ENCODE results near the gene FOLR2.
"Not testable (repeated sequence)": the region's sequence is repeated elsewhere in the genome, so short reads cannot be mapped to it uniquely, and the experiment has no call there.

The FOLR2 gene

DNA sequence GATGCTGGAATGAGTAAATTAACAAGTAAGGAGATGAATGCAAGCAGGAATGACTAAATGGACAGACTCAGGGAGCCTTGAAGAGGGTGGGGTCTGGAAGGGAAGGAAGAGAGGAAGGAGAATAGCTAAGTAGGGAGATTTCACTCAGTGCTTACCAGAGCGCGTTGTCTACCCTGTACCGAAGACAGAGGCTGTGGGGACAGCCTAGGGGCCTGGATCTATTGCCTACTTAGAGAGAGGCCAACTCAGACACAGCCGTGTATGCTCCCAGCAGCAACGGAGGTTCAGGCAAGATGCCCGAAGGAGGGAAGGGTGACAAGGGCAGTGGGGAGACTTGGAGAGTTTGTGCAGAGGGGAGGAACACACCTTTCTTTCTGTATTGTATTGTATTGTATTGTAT is at the start of gene FOLR2:
Gene FOLR2 (plus strand): TSS at position 157 of the 400 bp plus-strand sequence. CDS start 1,791 bp downstream, outside the sequence.
- no peak for DNase-seq

- DNase-seq: not testable (repeated sequence)
These were observed 47.5 kb upstream of the FOLR2 start for GRCh38 chr11:72169046-72169555.

DNA sequence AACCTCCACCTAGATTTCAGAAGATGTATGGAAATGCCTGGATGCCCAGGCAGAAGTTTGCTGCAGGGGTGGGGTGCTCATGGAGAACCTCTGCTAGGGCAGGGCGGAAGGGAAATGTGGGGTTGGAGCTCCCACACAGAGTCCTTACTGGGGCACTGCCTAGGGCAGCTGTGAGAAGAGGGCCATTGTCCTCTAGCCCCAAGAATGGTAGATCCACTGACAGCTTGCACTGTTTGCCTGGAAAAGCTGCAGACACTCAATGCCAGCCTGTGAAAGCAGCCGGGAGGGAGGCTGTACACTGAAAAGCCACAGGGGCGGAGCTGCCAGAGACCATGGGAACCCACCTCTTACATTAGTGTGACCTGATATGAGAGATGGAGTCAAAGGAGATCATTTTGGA is 46.8 kb upstream of the FOLR2 start:
- not testable (repeated sequence) for DNase-seq

DNA sequence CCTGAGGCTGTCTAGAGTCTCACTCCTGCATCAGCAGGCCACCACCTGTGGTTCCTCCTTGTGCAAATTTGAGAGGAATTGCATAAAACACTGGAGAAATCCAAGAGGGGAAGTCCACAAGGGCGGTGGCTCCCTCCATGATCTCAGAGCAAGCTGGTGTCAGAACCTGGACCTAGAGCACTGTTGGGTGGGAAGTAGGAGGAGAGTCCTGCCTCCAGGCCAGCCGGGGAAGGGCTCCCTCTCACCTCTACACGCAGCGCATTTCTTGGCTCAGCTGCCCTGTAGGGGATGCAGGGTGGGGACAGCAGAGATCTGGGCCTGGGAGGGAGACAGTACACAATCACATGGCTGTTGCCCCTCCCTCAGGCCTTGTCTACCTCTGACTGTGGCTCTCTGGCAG is 44.6 kb upstream of the FOLR2 start:
- not testable (repeated sequence) for DNase-seq

DNA sequence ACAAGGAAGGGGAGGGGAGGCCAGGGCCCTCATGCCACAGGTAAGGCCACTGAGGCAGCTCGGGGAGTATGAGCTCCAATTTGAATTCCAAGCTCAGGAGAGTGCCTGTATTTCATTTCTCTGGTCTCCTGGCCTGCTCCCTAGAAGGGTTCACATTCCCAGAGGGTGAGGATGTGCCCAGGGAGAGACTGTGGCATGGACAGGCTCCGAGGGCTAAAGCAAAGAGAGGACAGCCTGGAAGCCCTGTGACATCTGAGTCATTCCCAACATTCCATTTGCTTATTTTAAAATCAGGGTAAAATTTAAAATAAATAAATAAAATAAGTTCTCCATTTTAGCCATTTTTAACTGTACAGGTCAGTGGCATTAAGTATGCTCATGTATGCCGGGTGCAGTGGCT is 43.3 kb upstream of the FOLR2 start:
- no peak for DNase-seq

GRCh38 chr11:72174302-72175070 is 42.1 kb upstream of the FOLR2 start:
- DNase-seq: no peak

DNA sequence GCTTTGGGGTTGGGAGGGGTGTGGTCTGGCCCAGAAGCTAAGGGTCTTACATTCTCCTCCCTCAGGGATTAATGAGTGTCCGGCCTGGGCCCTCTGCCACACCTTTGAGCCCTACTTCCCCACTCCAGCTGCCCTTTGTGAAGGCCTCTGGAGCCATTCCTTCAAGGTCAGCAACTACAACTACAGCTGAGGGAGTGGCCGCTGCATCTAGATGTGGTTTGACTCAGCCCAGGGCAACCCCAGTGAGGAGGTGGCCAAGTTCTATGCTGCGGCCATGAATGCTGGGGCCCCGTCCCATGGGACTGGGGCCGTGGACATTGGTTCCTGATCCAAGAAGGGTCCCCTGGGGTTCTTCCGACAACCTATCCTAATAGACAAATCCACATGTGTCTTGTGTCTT is 38.9 kb upstream of the FOLR2 start:
- DNase-seq: no peak

GRCh38 chr11:72179049-72179803 is 37.4 kb upstream of the FOLR2 start:
- no peak for DNase-seq

DNA sequence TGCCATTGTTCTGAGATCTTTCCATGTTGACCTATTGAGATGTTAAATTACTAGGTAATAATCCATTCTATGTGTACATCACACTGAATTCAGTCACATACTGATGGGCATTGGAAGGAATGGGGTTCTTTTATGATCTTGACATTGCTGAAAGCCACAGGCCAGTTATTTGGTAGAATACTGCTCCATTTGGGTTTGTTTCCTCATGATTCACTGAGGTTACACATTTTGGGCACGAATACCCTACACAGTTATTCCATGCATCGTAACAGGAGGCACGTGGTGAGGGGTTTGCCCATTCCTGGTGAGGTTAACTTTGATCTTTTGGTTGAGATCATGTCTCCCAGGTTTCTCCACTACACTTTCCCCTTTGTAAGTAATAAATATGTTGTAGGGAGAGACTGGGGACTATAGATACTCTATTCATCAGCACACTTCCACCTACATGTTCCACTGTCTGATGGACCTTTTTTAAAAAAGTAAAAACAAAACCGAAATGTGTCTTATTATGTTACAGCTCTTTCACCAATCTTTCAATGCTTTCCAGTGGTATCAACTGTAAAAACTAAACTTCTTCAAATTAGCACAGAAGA is 36.7 kb upstream of the FOLR2 start:
- DNase-seq: no peak

DNA sequence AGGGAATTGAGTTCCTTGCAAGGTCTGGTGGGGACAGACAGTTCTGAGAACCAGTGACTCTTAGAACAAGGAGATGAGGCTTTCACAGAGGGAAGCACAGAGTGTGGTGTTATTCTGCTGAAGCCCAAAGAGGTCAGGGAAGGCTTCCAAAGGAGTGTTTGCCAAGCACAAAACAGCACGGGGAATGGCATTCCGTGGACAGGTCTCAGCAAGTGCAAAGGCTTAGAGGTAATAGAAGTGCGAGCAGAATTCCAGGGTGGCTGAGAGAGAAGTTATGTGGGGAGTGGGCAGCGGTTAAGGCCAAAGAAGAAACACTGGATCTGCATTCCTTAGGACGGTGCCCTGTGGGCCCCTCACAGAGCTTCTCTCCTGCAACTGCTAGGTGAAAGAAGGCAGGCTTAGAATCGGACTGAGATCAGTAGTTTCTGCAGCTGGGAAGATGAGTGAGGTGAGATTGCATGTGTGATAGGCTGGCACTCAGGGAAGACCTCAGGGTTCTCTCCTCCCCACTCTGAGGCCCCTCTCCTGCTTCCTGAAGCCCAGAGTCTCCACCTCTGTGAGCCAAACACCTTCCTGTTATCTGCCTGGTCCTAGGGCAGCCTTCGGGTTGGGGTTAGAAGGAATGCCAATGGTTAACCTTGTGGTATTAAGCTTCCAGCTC is 35.6 kb upstream of the FOLR2 start:
- DNase-seq: not testable (repeated sequence)

- not testable (repeated sequence) for DNase-seq
These were observed 35.0 kb upstream of the FOLR2 start for GRCh38 chr11:72181553-72181958.

- DNase-seq: no peak
These were observed 28.3 kb upstream of the FOLR2 start for GRCh38 chr11:72188267-72188666.

DNA sequence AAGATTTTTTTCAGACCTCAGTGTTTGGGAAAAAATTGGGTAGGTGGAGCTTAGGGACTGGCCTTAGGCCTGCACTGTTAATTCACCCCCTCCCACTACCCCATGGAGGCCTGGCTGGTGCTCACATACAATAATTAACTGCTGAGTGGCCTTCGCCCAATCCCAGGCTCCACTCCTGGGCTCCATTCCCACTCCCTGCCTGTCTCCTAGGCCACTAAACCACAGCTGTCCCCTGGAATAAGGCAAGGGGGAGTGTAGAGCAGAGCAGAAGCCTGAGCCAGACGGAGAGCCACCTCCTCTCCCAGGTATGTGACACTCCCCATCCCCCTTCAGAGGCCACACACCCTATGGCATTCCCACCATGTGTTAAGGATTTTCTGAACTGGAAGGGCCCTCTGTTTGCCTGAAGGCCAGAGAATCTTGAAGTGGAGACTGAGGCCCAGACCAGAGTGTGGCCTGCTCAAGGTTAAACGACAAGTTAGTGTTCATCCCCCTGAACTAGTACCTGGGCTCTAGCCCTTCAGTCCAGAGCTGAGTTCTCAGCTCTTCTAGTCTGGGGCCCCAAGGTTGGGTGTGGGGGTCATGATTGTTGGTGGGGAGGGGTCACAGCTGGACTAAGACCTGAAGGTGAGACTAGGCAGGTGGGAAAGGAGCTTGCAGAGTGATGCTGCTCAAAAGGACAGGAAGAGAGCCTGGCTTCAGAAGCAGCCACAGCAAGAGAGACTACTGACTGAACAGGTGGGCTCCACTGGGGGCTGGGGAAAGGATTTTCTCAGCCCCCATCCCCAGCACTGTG is 26.9 kb upstream of the FOLR2 start:
- no peak for DNase-seq

DNA sequence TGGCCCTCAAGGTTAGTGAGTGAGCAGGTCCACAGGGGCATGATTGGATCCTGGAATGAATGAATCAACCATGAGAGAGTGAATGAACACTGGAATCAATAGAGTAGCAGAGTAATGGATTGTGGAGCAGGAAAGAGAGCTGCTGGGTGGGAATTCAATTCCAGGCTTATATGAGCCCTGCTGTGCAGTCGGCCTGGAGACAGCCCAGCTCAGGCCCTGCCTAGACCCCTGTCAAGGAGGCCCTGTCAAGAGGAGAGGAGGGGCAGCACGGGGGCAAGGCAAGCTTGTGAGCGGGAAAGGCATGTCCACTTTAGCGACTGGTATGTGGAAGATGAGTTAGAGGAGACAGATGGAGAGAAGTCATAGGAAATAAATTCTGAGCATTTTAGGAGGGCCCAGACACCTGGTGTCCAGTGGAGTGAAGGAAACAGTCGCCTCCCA is 25.9 kb upstream of the FOLR2 start:
- no peak for DNase-seq

- no peak for DNase-seq
These were observed 24.6 kb upstream of the FOLR2 start, which contains the start of gene FOLR1 for GRCh38 chr11:72191961-72192381. Gene FOLR1, plus strand, starts transcription at chr11:72192140. Its CDS starts 34 bp downstream, at chr11:72192174.

DNA sequence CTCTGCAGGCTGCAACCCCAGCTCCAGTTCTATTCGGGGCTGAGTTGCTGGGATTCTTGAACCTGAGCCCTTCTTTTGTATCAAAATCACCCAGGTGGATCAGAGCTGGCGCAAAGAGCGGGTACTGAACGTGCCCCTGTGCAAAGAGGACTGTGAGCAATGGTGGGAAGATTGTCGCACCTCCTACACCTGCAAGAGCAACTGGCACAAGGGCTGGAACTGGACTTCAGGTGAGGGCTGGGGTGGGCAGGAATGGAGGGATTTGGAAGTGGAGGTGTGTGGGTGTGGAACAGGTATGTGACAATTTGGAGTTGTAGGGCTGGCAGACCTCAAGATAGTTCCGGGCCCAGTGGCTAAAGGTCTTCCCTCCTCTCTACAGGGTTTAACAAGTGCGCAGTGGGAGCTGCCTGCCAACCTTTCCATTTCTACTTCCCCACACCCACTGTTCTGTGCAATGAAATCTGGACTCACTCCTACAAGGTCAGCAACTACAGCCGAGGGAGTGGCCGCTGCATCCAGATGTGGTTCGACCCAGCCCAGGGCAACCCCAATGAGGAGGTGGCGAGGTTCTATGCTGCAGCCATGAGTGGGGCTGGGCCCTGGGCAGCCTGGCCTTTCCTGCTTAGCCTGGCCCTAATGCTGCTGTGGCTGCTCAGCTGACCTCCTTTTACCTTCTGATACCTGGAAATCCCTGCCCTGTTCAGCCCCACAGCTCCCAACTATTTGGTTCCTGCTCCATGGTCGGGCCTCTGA is 20.9 kb upstream of the FOLR2 start:
- no peak for DNase-seq

GRCh38 chr11:72201445-72201844 is 15.1 kb upstream of the FOLR2 start:
- DNase-seq: not testable (repeated sequence)

DNA sequence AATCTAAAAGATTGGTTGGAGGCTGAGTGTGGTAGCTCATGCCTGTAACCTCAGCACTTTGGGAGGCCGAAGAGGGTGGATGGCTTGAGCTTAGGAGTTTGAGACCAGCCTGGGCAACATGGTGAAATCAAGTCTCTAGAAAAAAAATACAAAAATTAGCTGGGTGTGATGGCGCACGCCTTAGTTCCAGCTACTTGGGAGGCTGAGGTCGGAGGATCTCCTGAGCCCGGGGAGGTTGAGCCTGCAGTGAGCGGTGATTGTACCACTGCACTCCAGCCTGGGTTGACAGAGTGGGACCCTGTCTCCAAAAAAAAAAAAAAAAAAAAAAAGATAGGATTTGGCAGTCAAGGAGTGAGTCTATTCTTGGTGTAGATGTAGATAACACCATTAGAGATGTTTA is 14.0 kb upstream of the FOLR2 start:
- DNase-seq: no peak

- DNase-seq: no peak
These were observed 13.4 kb upstream of the FOLR2 start for GRCh38 chr11:72203163-72203562.

DNA sequence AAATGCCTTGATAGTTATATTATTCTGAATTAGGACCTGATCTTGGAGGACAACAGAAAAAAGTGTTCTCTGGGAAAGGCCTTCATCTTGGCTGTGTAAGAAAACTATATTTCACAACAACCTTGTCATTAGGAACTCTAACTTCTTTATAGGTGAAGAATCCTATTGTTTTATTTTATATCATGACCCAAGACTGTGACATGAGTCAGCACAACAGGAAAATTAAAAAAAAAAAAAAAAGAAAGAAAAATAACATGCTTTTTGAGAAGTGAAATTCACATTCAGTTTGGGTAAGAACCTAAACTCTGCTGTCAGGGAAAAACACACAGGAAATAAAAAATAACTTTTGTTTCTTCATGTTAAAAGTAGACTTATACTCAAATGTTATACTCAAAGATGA is 11.7 kb upstream of the FOLR2 start:
- DNase-seq: no peak

GRCh38 chr11:72206794-72207193 is 9.8 kb upstream of the FOLR2 start:
- not testable (repeated sequence) for DNase-seq

Data from activated naive CD4-positive, alpha-beta T cell treated with anti-CD3 and anti-CD28 coated beads, Interleukin-2, amount 50 U/mL, for 16 hours (primary cell).